ENCODE results near the gene LRRC56. TPM values are rescaled to one million over a fixed set of nuclear protein-coding genes. Genes with fewer than 3 reads are reported as not detected.

Gene LRRC56
- total RNA-seq, 4 donors from 2014 or later, result 0.38 TPM; not detected in 3

GRCh38 chr11:540583-541432 is 3.5 kb downstream of the LRRC56 start:
- no peak for TF ChIP-seq CTCF (IDR thresholded peaks at IDR 0.05; ENCODE audit: low read depth)

GRCh38 chr11:541433-541885 is 4.1 kb downstream of the LRRC56 start:
- TF ChIP-seq CTCF (IDR thresholded peaks at IDR 0.05; ENCODE audit: low read depth), result no peak

- no peak for TF ChIP-seq CTCF (IDR thresholded peaks at IDR 0.05; ENCODE audit: low read depth)
These were observed 7.5 kb downstream of the LRRC56 start for GRCh38 chr11:544817-545166.

- no peak for TF ChIP-seq CTCF (IDR thresholded peaks at IDR 0.05; ENCODE audit: low read depth)
These were observed 7.8 kb downstream of the LRRC56 start for GRCh38 chr11:545171-545570.

- TF ChIP-seq CTCF (IDR thresholded peaks at IDR 0.05; ENCODE audit: low read depth), result no peak
These were observed 11.6 kb downstream of the LRRC56 start for GRCh38 chr11:548700-549603.

- no peak for TF ChIP-seq CTCF (IDR thresholded peaks at IDR 0.05; ENCODE audit: low read depth)
These were observed 12.9 kb downstream of the LRRC56 start for GRCh38 chr11:550021-550745.
